Stimulated activated CD4-positive, alpha-beta T cell treated with anti-CD3 and anti-CD28 coated beads, Interleukin-15, amount 100 ng/mL, for 48 hours (primary cell): ENCODE results near the gene CDC20.

Experiments used
- DNase-seq, 2 donors: peaks; one replicate each; pipeline ENCODE4 v3.0.0-alpha.2; 2020; ENCODE audit warnings: low read depth in 2 of 2

Gene CDC20

DNA sequence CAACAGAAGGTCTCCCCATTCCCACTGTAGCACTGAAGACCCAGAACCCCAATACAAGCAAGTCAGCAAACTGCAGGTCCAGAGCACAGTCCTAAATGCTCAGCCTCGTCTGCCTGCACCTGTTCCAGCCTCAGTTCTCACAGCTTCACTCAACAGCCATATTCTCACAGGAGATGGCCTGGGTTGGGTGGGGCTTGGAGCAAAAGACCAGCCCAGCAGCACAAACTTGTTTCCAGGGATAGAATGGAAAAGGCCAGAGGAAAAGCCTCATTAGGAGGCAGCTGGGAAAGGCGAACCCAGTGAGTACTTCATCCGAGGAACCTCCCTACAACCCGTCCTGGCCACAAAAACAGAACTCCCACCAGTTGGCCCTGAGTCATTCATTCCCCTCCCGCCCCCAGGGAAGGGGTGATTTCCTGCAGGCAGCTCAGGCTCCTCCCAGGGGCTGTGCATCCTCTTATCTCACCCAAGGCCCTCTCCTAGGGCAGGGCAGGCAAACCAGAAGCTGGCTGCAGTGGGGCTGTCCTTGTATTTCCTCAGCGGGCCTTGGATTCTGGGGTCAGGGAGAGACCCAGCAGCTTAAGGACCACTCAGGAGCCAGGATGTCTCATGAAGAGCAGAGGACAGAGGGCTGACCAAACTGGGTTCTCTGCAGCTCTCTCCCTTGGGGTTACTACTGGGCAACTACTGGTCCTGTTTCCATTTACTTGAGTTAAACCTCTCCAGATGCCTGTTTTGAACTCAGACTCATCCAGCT is 28.6 kb upstream of the CDC20 start:
- peak; percentile 63 to 65 for DNase-seq

DNA sequence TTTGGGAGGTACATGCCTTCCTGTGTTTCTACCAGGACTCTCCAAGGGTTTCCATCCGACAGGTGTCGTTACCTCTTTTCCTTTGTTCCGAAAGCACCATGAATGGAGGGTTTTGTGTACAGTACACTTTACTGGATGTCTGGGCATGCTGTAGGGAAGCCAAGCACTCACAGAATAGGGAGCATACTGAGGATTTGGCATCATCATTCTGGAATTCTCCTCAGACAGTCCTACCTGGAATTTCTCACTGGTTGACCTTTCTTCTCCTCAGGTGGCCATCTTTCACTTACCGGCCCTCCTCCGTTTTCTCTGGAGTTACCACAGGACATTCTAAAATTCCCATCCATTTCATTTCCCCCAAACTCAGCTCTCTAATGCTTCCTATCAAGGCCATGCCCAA is 27.1 kb upstream of the CDC20 start:
- DNase-seq, result no peak

DNA sequence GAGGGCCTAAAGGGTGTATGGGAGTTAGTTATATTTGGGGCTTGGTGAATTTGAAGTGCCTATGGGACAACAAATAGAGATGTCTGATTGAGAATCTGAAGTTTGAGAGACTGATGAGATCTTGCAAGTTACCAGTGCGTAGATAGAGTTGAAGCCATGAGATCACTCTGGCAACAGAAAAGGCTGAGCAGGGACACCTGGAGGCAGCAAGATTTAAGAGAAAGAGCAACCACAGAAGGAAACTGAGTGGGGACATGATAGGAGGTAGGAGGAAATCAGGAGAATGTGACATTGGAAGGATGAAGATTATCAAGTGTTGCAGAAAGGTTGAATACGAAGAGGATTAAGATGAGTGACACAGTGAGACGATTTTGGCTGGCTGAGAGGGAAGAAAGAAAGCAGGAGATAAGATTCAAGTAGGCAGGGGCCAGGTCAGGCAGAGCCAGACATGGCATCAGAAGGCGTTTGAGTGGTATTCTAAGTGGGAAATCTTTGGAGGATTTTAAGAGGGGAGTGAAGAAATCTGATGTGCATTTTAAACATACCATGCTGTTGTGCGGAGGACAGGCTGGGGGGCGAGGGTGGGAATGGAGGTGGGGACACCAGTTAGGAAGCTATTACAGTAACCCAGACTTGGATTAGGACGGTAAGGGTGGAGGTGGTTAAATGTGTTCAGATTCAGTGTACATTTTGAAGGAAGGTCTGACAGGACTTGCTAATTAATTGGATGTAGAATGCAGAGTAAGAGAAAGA is 24.2 kb upstream of the CDC20 start:
- DNase-seq, result no peak

DNA sequence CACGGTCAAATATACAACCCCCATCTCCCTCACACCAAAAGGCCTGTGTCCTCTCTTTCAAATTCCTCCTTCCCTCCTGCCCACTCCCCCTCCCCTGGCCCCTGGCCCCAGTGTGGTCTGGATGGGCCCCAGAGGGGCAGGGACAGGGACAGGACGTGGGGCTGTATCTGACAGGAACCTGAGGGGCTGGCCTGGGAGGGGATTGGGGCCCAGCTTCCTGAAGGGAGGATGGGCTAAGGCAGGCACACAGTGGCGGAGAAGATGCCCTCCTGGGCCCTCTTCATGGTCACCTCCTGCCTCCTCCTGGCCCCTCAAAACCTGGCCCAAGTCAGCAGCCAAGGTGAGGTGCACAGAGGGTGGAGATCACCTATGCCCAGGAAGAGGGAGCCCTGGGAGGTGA is 21.2 kb upstream of the CDC20 start, which contains the start of gene MPL:
Gene MPL (plus strand): TSS at position 231 of the 400 bp plus-strand sequence. CDS start 31 bp downstream, at position 262.
- DNase-seq, result no peak

DNA sequence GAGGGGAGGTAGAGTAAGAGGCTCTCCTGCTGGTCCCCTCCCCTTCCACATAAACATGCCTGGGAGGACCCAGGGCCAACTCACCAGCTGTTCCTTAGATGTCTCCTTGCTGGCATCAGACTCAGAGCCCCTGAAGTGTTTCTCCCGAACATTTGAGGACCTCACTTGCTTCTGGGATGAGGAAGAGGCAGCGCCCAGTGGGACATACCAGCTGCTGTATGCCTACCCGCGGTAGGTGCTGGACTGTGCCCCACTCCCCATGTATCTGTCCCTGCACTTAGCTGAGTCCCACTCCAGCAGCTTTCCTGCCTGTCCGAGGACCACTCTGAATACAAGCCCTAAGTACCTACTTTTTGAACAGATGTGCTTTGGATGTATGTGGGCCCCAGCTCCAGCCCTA is 20.8 kb upstream of the CDC20 start:
- DNase-seq, result no peak

DNA sequence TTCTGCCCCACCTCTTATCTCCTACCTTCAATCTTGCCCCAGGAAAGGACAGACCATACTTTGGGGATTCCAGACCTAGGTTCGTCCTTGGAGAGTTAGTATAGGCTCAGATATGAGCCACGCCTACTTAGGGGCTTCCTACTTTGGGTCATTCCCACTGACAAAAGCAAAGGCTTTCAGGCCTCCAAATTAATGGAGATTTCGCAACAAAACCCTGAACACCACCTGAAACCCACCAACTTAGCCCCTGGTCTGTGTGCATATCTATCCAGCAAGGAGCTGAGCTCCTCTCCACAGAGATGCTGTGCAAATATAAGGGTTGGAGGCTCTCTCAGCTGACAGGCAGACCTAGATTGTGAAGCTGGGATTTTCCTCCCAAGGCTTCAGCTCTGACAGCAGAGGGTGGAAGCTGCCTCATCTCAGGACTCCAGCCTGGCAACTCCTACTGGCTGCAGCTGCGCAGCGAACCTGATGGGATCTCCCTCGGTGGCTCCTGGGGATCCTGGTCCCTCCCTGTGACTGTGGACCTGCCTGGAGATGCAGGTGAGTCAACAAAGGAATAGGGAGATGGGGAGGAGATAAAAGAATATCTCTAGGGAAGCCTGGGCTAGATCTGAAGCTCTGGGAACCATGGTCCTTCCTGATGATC is 19.1 kb upstream of the CDC20 start:
- DNase-seq, result no peak

DNA sequence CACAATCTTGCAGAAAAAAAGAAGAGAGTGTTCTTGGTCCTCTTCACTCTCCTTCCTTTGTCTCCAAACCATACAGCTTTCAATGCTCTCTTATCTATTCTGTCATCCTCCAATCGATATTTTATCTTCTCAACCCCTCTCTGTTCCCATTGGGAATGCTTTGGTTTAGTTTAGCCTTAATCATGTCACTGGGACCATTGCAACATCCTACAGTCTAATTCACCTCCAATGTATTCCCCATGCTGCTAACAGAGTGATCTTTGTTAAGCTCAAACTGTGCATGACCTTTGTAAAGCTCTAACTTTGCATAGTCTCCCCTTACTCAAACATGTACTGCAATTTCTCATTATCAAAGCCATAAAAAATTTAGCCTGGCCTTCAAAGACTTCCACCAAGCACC is 18.2 kb upstream of the CDC20 start:
- no peak for DNase-seq

DNA sequence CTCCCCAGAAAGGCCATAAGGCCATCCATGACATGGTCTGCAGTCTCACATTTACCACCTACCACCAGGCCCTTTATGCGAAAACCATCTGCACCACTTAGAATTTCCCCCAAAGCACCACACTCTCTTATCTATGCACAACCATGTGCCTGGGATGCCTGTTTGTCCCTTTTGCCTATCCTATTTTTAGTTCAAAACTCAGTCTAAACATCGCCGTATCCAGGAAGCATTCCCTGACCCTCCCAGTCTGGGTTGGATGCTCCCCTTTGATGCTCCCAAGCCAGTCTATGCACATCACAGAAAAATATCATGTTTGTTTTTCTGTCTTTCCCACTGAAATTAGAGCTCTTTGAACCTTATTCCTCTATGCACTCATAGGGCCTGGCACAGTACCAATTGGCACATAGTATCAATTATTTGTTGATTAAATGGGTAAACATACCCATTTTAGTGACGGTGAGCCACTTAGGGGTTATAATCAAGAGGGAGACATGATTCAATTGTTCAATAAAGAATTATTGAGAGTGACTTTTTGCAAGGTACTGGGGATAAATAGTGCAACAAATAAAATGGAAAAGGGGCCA is 14.4 kb upstream of the CDC20 start:
- DNase-seq, result no peak

DNA sequence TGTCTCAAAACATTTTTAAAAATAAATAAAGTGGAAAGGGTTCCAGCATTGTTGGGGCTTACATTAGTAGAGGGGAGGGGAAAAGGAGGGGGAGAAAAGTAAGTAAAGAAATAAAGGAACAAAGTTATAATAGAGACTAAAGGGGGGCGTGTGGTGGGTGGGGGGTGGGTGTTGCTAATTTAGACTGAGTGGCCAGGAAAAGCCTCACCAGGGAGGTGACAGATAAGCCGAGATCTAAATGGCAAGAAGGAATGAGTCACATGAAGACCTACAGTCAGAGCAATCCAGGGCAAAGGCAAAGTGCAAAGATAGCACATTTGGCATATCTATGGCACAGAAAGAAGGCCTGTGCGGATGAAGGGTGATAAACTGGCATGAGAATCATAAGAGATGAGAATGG is 13.7 kb upstream of the CDC20 start:
- DNase-seq, result no peak

DNA sequence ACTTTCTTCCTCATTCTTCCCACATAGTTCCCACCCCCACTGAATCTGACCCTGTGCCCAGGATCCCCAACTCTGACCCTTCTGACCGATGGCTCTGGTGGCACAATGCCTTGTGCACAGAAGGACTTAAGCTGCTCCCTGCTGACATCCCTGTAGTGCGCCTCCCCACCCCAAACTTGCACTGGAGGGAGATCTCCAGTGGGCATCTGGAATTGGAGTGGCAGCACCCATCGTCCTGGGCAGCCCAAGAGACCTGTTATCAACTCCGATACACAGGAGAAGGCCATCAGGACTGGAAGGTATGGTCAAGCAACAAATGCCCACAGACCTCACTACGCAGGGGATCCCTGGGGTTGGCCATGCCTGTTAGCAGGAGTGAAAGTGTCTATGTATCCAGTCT is 12.1 kb upstream of the CDC20 start:
- DNase-seq, result no peak

DNA sequence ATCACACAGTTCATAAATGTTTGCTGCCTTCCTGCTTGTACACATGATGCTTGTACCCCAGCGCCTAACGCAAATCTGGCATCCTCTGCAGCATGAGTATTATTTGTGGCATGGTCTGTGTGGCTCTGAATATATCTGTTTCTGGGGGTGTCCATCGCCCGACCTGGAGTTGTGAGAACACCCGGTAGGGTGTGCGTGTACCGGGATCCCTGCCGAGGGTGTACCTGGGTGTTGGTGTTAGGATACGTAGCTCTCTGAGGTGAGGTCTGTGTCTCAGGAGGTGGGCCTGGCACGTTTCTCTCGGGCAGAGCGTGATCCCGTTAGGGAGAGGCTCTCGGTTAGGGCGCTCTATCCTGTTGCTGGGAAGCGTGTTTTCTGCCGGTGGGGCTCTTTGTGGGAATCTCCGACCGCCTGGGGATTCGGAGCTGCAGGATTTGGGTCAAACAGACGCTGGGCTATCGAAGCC is 10.4 kb upstream of the CDC20 start:
- DNase-seq, result no peak

DNA sequence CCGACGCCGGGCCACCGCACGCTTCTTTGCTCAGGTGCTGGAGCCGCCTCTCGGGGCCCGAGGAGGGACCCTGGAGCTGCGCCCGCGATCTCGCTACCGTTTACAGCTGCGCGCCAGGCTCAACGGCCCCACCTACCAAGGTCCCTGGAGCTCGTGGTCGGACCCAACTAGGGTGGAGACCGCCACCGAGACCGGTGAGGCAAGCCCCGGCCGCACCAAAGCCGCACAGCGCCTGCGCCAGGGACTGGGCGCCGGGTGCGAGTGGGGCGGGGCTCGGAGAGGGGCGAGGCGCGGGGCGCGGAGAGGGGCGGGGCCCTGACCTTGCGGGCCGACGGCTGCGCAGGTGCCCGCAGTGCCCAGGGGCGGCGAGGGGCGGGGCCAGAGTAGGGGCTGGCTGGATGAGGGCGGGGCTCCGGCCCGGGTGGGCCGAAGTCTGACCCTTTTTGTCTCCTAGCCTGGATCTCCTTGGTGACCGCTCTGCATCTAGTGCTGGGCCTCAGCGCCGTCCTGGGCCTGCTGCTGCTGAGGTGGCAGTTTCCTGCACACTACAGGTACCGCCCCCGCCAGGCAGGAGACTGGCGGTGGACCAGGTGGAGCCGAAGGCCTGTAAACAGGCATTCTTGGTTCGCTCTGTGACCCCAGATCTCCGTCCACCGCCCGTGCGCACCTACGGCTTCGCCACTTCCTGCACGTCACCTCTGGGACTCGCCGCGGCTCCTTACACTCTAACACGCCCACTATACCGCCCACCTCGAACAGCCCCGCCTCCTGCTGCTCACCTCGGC is 9.8 kb upstream of the CDC20 start:
- DNase-seq, result peak in 1 of 2 donors; percentile 50

DNA sequence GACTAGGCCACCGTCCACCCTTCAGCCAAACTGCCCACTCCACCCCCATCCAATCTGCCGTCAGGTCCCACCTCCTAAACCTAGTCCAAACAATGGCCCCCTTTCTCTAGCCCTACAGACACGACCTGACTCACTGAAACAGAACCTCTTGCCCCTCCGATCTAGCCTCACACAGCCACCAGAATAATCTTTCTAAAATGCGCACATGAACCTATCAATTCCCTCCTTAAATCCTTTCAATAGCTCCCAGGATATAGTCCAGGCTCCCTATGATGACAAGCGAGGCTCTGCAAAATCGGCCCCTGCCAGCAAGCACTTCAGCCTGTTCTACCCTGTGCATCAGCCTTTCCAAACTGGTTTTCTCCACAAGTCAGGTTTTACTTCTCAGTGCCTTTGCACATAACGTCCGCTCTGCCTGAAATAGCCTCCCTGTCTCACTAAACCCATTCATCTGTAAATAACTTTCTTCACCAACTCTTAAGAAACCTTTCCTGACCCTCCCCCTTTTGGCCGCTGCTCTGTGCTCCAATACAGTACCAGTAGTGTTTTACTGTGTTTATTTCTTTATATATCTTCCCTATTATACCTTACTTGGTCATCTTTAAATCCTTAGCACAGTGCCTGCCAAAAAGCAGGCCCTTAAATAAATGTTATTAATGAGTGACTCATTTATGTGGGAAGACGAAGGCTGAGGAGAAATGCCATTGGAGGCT is 9.0 kb upstream of the CDC20 start:
- DNase-seq, result no peak

DNA sequence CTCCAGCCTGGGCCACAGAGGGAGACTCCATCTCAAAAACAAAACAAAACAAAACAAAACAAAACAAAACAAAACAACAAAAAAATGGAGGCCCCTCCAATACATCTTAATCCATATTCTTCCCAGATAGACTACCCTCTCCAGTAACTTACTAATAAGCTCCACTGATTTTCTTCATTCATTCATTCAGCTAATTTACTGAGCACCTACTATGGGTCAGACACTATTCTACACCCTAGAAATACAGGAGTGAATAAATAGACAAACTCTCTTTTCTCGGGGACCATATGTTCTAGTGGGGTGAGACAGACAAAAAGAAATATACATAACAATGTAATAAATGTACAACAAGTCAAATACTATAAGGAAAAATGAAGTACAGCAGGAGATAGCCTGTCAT is 7.8 kb upstream of the CDC20 start:
- no peak for DNase-seq

DNA sequence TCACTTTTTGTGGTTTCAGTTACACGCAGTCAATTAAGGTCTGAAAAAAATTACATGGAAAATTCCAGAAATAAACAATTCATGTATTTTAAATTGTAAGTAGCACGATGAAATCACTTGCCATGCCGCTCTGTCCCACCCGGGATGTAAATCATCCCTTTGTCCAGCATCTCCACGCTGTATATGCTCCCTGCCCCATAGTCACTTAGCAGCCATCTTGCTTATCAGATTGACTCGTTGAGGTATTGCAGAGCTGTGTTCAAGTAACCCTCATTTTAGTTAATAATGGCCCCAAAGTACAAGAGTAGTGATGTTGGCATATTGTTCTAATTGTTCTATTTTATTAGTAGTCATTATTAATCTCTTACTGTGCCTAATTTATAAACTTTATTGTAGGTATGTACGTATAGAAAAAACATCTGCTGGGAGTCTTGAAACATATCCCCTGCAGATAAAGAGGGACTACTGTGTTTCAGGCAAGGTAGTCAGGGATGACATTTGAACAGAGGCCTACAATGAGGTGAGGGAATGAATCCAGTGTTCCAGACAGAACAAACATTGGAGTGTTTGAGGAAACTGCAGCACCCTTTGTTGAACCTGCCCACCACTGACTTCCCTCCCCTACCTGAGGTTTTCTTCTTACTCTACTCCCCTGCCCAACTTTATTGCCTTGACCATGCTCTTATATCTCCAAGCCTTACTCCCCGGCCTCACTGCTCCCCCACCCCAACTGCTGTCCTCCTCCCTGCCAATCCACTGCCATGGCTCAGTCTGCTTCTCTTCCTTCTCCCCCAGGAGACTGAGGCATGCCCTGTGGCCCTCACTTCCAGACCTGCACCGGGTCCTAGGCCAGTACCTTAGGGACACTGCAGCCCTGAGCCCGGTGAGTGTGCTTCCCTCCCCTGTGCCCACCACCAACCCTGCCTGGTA is 7.1 kb upstream of the CDC20 start:
- no peak for DNase-seq

DNA sequence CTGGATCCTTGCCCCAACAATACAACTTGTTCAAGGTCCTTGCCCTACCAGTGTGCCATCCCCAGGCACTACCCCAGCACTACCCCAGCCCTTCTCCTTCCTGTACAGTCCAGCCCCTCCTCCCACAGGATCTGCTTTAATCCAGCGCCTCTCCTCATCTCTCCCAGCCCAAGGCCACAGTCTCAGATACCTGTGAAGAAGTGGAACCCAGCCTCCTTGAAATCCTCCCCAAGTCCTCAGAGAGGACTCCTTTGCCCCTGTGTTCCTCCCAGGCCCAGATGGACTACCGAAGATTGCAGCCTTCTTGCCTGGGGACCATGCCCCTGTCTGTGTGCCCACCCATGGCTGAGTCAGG is 6.5 kb upstream of the CDC20 start:
- DNase-seq, result no peak

DNA sequence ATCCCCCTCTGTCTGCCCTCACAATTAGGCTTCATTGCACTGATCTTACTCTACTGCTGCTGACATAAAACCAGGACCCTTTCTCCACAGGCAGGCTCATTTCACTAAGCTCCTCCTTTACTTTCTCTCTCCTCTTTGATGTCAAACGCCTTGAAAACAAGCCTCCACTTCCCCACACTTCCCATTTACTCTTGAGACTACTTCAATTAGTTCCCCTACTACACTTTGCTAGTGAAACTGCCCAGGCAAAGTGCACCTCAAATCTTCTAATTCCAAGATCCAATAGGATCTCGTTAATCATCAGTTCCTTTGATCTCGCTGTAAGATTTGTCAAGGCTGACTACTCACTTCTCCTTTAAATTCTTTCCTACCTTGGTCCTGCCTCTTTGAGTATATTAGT is 5.9 kb upstream of the CDC20 start:
- DNase-seq, result no peak

DNA sequence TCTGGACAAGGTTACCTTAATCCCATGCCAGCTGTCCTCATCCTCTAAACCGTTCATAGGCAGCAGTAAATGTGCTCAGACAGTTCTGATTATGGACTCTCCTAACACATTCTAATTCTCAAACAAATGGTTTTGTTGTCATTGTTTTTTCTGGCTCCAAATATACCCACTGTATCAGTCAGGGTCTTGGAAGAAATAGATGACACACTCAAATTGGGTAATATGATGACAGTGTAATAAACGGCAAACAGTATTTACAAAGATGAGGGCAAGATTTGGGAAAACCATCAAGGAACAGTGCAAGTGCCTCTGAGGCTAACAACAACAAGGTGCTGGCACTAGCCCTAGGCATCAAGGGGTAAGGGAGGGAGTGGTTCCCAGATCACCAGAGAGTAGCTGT is 4.3 kb upstream of the CDC20 start:
- DNase-seq, result no peak

DNA sequence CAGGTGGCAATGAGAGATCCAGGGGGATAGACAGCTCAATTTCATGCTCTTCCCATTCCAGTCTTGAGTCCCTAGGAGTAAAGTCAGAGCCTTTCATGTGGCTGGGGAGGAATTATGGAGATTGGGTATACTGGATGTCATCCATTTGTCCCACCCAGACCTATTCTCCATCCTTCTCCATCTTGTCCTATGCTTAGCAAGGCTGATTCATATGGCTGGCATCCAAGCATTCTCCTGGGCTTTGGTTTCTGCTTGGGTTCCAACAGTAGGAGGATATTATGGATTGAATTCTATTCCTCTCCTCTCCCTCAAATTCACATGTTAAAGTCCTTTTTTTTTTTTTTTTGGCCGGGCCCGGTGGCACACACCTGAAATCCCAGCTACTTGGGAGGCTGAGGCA is 3.8 kb upstream of the CDC20 start:
- DNase-seq, result no peak

DNA sequence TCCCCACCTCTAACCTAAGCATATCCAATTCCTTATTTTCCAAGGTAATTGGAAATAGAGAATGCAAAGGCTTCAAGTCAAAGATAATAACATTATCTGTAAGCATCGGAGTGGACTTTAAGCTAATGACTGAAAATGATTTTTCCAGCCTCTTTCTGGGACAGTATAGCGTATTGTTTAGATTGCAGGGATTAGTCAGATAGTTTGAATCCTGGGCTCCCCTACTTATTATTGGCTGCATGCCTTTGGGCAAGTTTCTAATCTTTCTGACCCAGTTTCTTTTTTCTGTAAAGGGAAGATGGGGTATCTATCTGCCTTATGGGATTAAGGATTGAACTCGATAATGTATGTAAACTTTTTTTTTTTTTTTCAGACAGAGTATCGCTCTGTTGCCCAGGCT is 1.5 kb upstream of the CDC20 start:
- no peak for DNase-seq
